Measurements from ENCODE around the gene MAN2B2. TPM values are rescaled to one million over a fixed set of nuclear protein-coding genes. Genes with fewer than 3 reads are reported as not detected.

Gene MAN2B2
- total RNA-seq, 1 experiment from 2014 or later = 5.9 TPM

- H3K9me3 Mint-ChIP-seq = 0 out of 5 replicates have a peak, but pooled peaks cover 2 to 3% of the 10 kb centered on the region in 2 experiments
- H3K4me3 Mint-ChIP-seq = peak overlapping the region in 1 of 2 experiments; percentile 99; a peak in 3 of 5 replicates
Observed at GRCh38 chr4:6643141-6643847, 68.3 kb downstream of the MAN2B2 start.

More at GRCh38 chr4:6643141-6643847, 68.3 kb downstream of the MAN2B2 start:
- Histone ChIP-seq H4K20me1 (ENCODE audit: control insufficient read depth, insufficient read depth, insufficient read length) (no peaks in the 10 kb centered on the region), H2BK15ac (ENCODE audit: low read depth, low read length) (no peak overlapping the region), H3K27me3 (ENCODE audit: insufficient read depth, low read length) (no peaks in the 10 kb centered on the region), H4K5ac (ENCODE audit: insufficient read length, low read depth, low read length) (no peak overlapping the region), H3K79me1 (ENCODE audit: insufficient read depth, low read depth, low read length, poor library complexity, severe bottlenecking) (peaks cover 8% of the 10 kb centered on the region), H2BK5ac (ENCODE audit: insufficient read length, low read length) (no peak overlapping the region), H3K23ac (ENCODE audit: insufficient read length, low read depth, low read length) (no peak overlapping the region), H2BK120ac (ENCODE audit: low read depth, low read length, poor library complexity, severe bottlenecking) (no peak overlapping the region), H3T11ph (ENCODE audit: low read length) (no peak overlapping the region), H4K91ac (ENCODE audit: insufficient read length, low read depth, low read length) (no peak overlapping the region), H3K27ac (ENCODE audit: insufficient read length, low read depth, low read length) (no peak overlapping the region), H3K9ac (ENCODE audit: extremely low read depth, insufficient read length, low read length) (no peak overlapping the region), H3K23me2 (ENCODE audit: insufficient read length, low read depth, low read length, poor library complexity, severe bottlenecking) (peaks cover 14% of the 10 kb centered on the region), H2BK12ac (ENCODE audit: insufficient read length, low read depth, low read length) (no peak overlapping the region), H2AK5ac (ENCODE audit: insufficient read length, low read length) (no peak overlapping the region), H3K4me1 (ENCODE audit: insufficient read depth, low read length) (no peaks in the 10 kb centered on the region), H3K14ac (ENCODE audit: insufficient read depth, low read length) (no peak overlapping the region), H3K9me3 (ENCODE audit: control insufficient read depth, low read depth, low read length) (no peaks in the 10 kb centered on the region), H3K56ac (ENCODE audit: insufficient read length, low read depth, low read length) (no peak overlapping the region), H2AFZ (ENCODE audit: low read length) (no peak overlapping the region), H3K79me2 (ENCODE audit: insufficient read depth, low read length) (peaks cover 10% of the 10 kb centered on the region), H3K4ac (ENCODE audit: low read depth, low read length) (no peak overlapping the region), H3K4me2 (ENCODE audit: insufficient read depth, insufficient read length, low read length) (no peak overlapping the region), H4K8ac (replicated peaks; ENCODE audit: insufficient read length, low read depth, low read length) (no peak overlapping the region), H2BK20ac (ENCODE audit: low read depth, low read length, poor library complexity, severe bottlenecking) (no peak overlapping the region), H3K18ac (ENCODE audit: insufficient read length, low read depth, low read length) (no peak overlapping the region)
- no peak for TF ChIP-seq CTCF (conservative IDR thresholded peaks at IDR 0.05)
- Mint-ChIP-seq H3K27ac (peak overlapping the region in 2 of 3 experiments; percentile 34 to 66; a peak in 4 of 7 replicates), H3K4me1 (peaks cover 19 to 24% of the 10 kb centered on the region in 2 experiments), H3K27me3 (ENCODE audit: low read depth) (peaks cover 6% of the 10 kb centered on the region), H3K36me3 (ENCODE audit: insufficient read depth in 1 of 3, low read depth in 3 of 3) (peaks cover 22 to 26% (median 25%) of the 10 kb centered on the region in 3 experiments)
- whole genome bisulfite sequencing (ENCODE audit: extremely low coverage, insufficient read length, low lambda C conversion rate) = no CpG with 5 or more reads among the region's 8 CpGs
- DNase-seq = no peak

All from H9 (cell line).